GM21825 (cell line): ENCODE measurements around the gene STRN4.

Experiments used
- ATAC-seq: cut with Tn5 transposase; IDR thresholded peaks from one replicate; pipeline ENCODE4 v1.9.1; 2021; ENCODE audit warnings: mild to moderate bottlenecking, moderate library complexity; ENCODE audit not compliant: unreplicated experiment

The STRN4 gene

GRCh38 chr19:46726551-46726950 is 19.7 kb downstream of the STRN4 start:
- no peak for ATAC-seq

GRCh38 chr19:46725859-46726393 is 20.3 kb downstream of the STRN4 start:
- ATAC-seq = no peak

GRCh38 chr19:46725036-46725820 is 21.0 kb downstream of the STRN4 start:
- no peak for ATAC-seq

- no peak for ATAC-seq
Observed at GRCh38 chr19:46724468-46724867, 21.8 kb downstream of the STRN4 start.

- no peak for ATAC-seq
Observed at GRCh38 chr19:46723471-46723870, 22.8 kb downstream of the STRN4 start.

- no peak for ATAC-seq
Observed at GRCh38 chr19:46723023-46723461, 23.2 kb downstream of the STRN4 start.

- no peak for ATAC-seq
Observed at GRCh38 chr19:46722421-46723022, 23.7 kb downstream of the STRN4 start.

- ATAC-seq = no peak
Observed at GRCh38 chr19:46722004-46722380, 24.3 kb downstream of the STRN4 start.

- ATAC-seq = no peak
Observed at GRCh38 chr19:46721269-46722003, 24.8 kb downstream of the STRN4 start.

GRCh38 chr19:46720503-46721239 is 25.6 kb downstream of the STRN4 start:
- ATAC-seq = no peak

- ATAC-seq = no peak
Observed at GRCh38 chr19:46719629-46720502, 26.4 kb downstream of the STRN4 start.

GRCh38 chr19:46718934-46719622 is 27.2 kb downstream of the STRN4 start:
- peak; percentile 27 for ATAC-seq

GRCh38 chr19:46718157-46718933 is 27.9 kb downstream of the STRN4 start:
- ATAC-seq = no peak

- no peak for ATAC-seq
Observed at GRCh38 chr19:46717716-46718143, 28.5 kb downstream of the STRN4 start.

- ATAC-seq = peak; percentile 30
Observed at GRCh38 chr19:46717034-46717715, 29.1 kb downstream of the STRN4 start, which contains the start of gene PRKD2. PRKD2 (minus strand) TSS chr19:46717114; CDS start chr19:46716370, 744 bp downstream.

GRCh38 chr19:46716672-46717033 is 29.6 kb downstream of the STRN4 start:
- no peak for ATAC-seq

GRCh38 chr19:46715975-46716671 is 30.1 kb downstream of the STRN4 start:
- ATAC-seq = no peak
